ACC112 (cell line): ENCODE results near the gene SCGB1A1.

Experiments
- H2AFZ ChIP-seq: fragments of 200-600 bp; sonication (generic); one replicate; pipeline ENCODE4 v1.6.0; 2017; ENCODE audit warnings: antibody characterized with exemption, low read length; ENCODE audit not compliant: unreplicated experiment
- H3K27ac ChIP-seq: fragments of 200-600 bp; sonication (generic); 2 replicates; pipeline ENCODE4 v1.5.1; 2014; ENCODE audit warnings: low read depth, mild to moderate bottlenecking, antibody characterized with exemption, low read length, moderate library complexity
- H3K27me3 ChIP-seq: fragments of 200-600 bp; sonication (generic); 2 replicates; pipeline ENCODE4 v1.6.1; 2014; ENCODE audit warnings: mild to moderate bottlenecking, antibody characterized with exemption, low read length, moderate library complexity, mixed read lengths; ENCODE audit not compliant: insufficient read depth
- H3K36me3 ChIP-seq: fragments of 200-600 bp; sonication (generic); 2 replicates; pipeline ENCODE4 v1.6.1; 2016; ENCODE audit warnings: mild to moderate bottlenecking, antibody characterized with exemption, low read length, moderate library complexity, mixed read lengths; ENCODE audit not compliant: insufficient read depth
- H3K4me1 ChIP-seq: fragments of 200-600 bp; sonication (generic); one replicate; pipeline ENCODE4 v1.6.1; 2016; ENCODE audit warnings: low read length, mixed read lengths; ENCODE audit not compliant: insufficient read depth, unreplicated experiment, control insufficient read depth
- H3K4me3 ChIP-seq: fragments of 200-600 bp; sonication (generic); 2 replicates; pipeline ENCODE4 v1.5.1; 2014; ENCODE audit warnings: mild to moderate bottlenecking, low read depth, low read length
- H3K79me2 ChIP-seq: fragments of 200-600 bp; sonication (generic); one replicate; pipeline ENCODE4 v1.6.0; 2016; ENCODE audit warnings: low read length; ENCODE audit not compliant: control insufficient read depth, unreplicated experiment, insufficient read depth

The SCGB1A1 gene

GRCh38 chr11:62399172-62399877 is 19.5 kb upstream of the SCGB1A1 start:
- H3K27me3 ChIP-seq, result no peaks in the 10 kb centered on the region
- no peak overlapping the region for H3K4me3 ChIP-seq
- H3K27ac ChIP-seq, result no peak overlapping the region
- peaks cover 24% of the 10 kb centered on the region for H3K4me1 ChIP-seq
- no peaks in the 10 kb centered on the region for H3K79me2 ChIP-seq
- no peaks in the 10 kb centered on the region for H3K36me3 ChIP-seq
- no peak overlapping the region for H2AFZ ChIP-seq

- Histone ChIP-seq H3K4me1 (peaks cover 24% of the 10 kb centered on the region), H3K4me3 (no peak overlapping the region), H3K27me3 (no peaks in the 10 kb centered on the region), H2AFZ (no peak overlapping the region), H3K36me3 (no peaks in the 10 kb centered on the region), H3K79me2 (no peaks in the 10 kb centered on the region), H3K27ac (no peak overlapping the region)
Observed at GRCh38 chr11:62399878-62400266, 19.0 kb upstream of the SCGB1A1 start.

- Histone ChIP-seq H3K79me2 (no peaks in the 10 kb centered on the region), H3K27ac (no peak overlapping the region), H2AFZ (no peak overlapping the region), H3K4me3 (no peak overlapping the region), H3K27me3 (no peaks in the 10 kb centered on the region), H3K4me1 (peaks cover 24% of the 10 kb centered on the region), H3K36me3 (no peaks in the 10 kb centered on the region)
Observed at GRCh38 chr11:62400281-62400680, 18.6 kb upstream of the SCGB1A1 start.

- Histone ChIP-seq H3K79me2 (no peaks in the 10 kb centered on the region), H2AFZ (no peak overlapping the region), H3K27ac (no peak overlapping the region), H3K36me3 (no peaks in the 10 kb centered on the region), H3K4me3 (no peak overlapping the region), H3K4me1 (peaks cover 24% of the 10 kb centered on the region), H3K27me3 (no peaks in the 10 kb centered on the region)
Observed at GRCh38 chr11:62400760-62401159, 18.1 kb upstream of the SCGB1A1 start.

GRCh38 chr11:62401356-62401755 is 17.5 kb upstream of the SCGB1A1 start:
- no peaks in the 10 kb centered on the region for H3K27me3 ChIP-seq
- H3K27ac ChIP-seq, result no peak overlapping the region
- H3K4me1 ChIP-seq, result peaks cover 24% of the 10 kb centered on the region
- no peaks in the 10 kb centered on the region for H3K36me3 ChIP-seq
- H2AFZ ChIP-seq, result no peak overlapping the region
- no peak overlapping the region for H3K4me3 ChIP-seq
- no peaks in the 10 kb centered on the region for H3K79me2 ChIP-seq

- H3K4me3 ChIP-seq, result no peak overlapping the region
- H3K4me1 ChIP-seq, result peaks cover 24% of the 10 kb centered on the region
- H3K79me2 ChIP-seq, result no peaks in the 10 kb centered on the region
- no peaks in the 10 kb centered on the region for H3K36me3 ChIP-seq
- H3K27ac ChIP-seq, result no peak overlapping the region
- H2AFZ ChIP-seq, result no peak overlapping the region
- H3K27me3 ChIP-seq, result no peaks in the 10 kb centered on the region
Observed at GRCh38 chr11:62401811-62402210, 17.0 kb upstream of the SCGB1A1 start.

- Histone ChIP-seq H3K27me3 (no peaks in the 10 kb centered on the region), H2AFZ (no peak overlapping the region), H3K79me2 (no peaks in the 10 kb centered on the region), H3K4me1 (peaks cover 24% of the 10 kb centered on the region), H3K27ac (no peak overlapping the region), H3K36me3 (no peaks in the 10 kb centered on the region), H3K4me3 (no peak overlapping the region)
Observed at GRCh38 chr11:62402226-62402959, 16.4 kb upstream of the SCGB1A1 start.

GRCh38 chr11:62402960-62403730 is 15.7 kb upstream of the SCGB1A1 start:
- no peak overlapping the region for H3K4me3 ChIP-seq
- H3K36me3 ChIP-seq, result no peaks in the 10 kb centered on the region
- no peaks in the 10 kb centered on the region for H3K79me2 ChIP-seq
- no peak overlapping the region for H2AFZ ChIP-seq
- no peak overlapping the region for H3K27ac ChIP-seq
- H3K4me1 ChIP-seq, result peaks cover 23% of the 10 kb centered on the region
- H3K27me3 ChIP-seq, result no peaks in the 10 kb centered on the region

- Histone ChIP-seq H3K27ac (no peak overlapping the region), H3K27me3 (no peaks in the 10 kb centered on the region), H3K79me2 (no peaks in the 10 kb centered on the region), H3K4me3 (no peak overlapping the region), H3K4me1 (peaks cover 10% of the 10 kb centered on the region), H3K36me3 (no peaks in the 10 kb centered on the region), H2AFZ (no peak overlapping the region)
Observed at GRCh38 chr11:62404435-62404834, 14.4 kb upstream of the SCGB1A1 start.

- Histone ChIP-seq H3K27me3 (no peaks in the 10 kb centered on the region), H3K79me2 (no peaks in the 10 kb centered on the region), H2AFZ (no peak overlapping the region)
Observed at GRCh38 chr11:62404901-62405300, 13.9 kb upstream of the SCGB1A1 start.

More at GRCh38 chr11:62404901-62405300, 13.9 kb upstream of the SCGB1A1 start:
- Histone ChIP-seq H3K4me1 (peaks cover 8% of the 10 kb centered on the region), H3K4me3 (no peak overlapping the region), H3K36me3 (no peaks in the 10 kb centered on the region), H3K27ac (no peak overlapping the region)
